ENCODE data around the gene RAD51B.
"Not testable (repeated sequence)": the region's sequence is repeated elsewhere in the genome, so short reads cannot be mapped to it uniquely, and the experiment has no call there.

Gene RAD51B

GRCh38 chr14:68085742-68086141, 266.2 kb downstream of the RAD51B start:
- no peak for DNase-seq

GRCh38 chr14:68088451-68088854, 268.9 kb downstream of the RAD51B start:
- DNase-seq: peak; percentile 52

- DNase-seq: peak; percentile 64
These were observed 269.7 kb downstream of the RAD51B start for GRCh38 chr14:68089146-68089731.

- DNase-seq: no peak
These were observed 274.6 kb downstream of the RAD51B start for GRCh38 chr14:68094158-68094557.

GRCh38 chr14:68094752-68095151, 275.2 kb downstream of the RAD51B start:
- DNase-seq: no peak

GRCh38 chr14:68097727-68098126, 278.1 kb downstream of the RAD51B start:
- DNase-seq: no peak

- DNase-seq: no peak
These were observed 279.3 kb downstream of the RAD51B start for GRCh38 chr14:68098834-68099233.

- DNase-seq: no peak
These were observed 280.0 kb downstream of the RAD51B start for GRCh38 chr14:68099495-68100045.

- not testable (repeated sequence) for DNase-seq
These were observed 282.2 kb downstream of the RAD51B start for GRCh38 chr14:68101715-68102301.

- DNase-seq: no peak
These were observed 284.3 kb downstream of the RAD51B start for GRCh38 chr14:68103853-68104252.

- DNase-seq: no peak
These were observed 284.9 kb downstream of the RAD51B start for GRCh38 chr14:68104518-68104917.

- DNase-seq: no peak
These were observed 286.2 kb downstream of the RAD51B start for GRCh38 chr14:68105816-68106215.

GRCh38 chr14:68106456-68106855, 286.9 kb downstream of the RAD51B start:
- no peak for DNase-seq

GRCh38 chr14:68106905-68107304, 287.3 kb downstream of the RAD51B start:
- DNase-seq: no peak

- DNase-seq: no peak
These were observed 289.7 kb downstream of the RAD51B start for GRCh38 chr14:68109132-68109900.

- DNase-seq: no peak
These were observed 291.7 kb downstream of the RAD51B start for GRCh38 chr14:68111097-68111852.

- no peak for DNase-seq
These were observed 292.3 kb downstream of the RAD51B start for GRCh38 chr14:68111853-68112270.

GRCh38 chr14:68112442-68112841, 292.9 kb downstream of the RAD51B start:
- peak; percentile 32 for DNase-seq

- DNase-seq: no peak
These were observed 293.9 kb downstream of the RAD51B start for GRCh38 chr14:68113343-68113930.

GRCh38 chr14:68115952-68116351, 296.4 kb downstream of the RAD51B start:
- not testable (repeated sequence) for DNase-seq

GRCh38 chr14:68122651-68123050, 303.1 kb downstream of the RAD51B start:
- DNase-seq: no peak

- no peak for DNase-seq
These were observed 304.5 kb downstream of the RAD51B start for GRCh38 chr14:68124050-68124449.
